Endodermal cell (in vitro differentiated cells): ENCODE data around the gene CTDSPL2. TPM values are rescaled to one million over a fixed set of nuclear protein-coding genes. Genes with fewer than 3 reads are reported as not detected.

ENCODE experiments used
- DNase-seq: peaks from one replicate; pipeline ENCODE4 v3.0.0-alpha.2; 2017
- H3K27ac ChIP-seq: 2 replicates; pipeline ENCODE4 v1.5.1; 2013; ENCODE audit warnings: mild to moderate bottlenecking, low read depth, low read length, moderate library complexity
- H3K27me3 ChIP-seq: 2 replicates; pipeline ENCODE4 v1.6.1; 2013; ENCODE audit warnings: mild to moderate bottlenecking, low read length, moderate library complexity; ENCODE audit not compliant: insufficient read depth, control insufficient read depth, poor library complexity, severe bottlenecking
- H3K36me3 ChIP-seq: 2 replicates; pipeline ENCODE4 v1.7.0; 2013; ENCODE audit warnings: mild to moderate bottlenecking, low read length, moderate library complexity; ENCODE audit not compliant: control insufficient read depth, insufficient read depth
- H3K4me1 ChIP-seq: one replicate; pipeline ENCODE4 v1.7.0; 2013; ENCODE audit warnings: low read length; ENCODE audit not compliant: control insufficient read depth, insufficient read depth
- H3K4me3 ChIP-seq: 2 replicates; pipeline ENCODE4 v1.5.1; 2013; ENCODE audit warnings: mild to moderate bottlenecking, low read length, moderate library complexity
- H3K9ac ChIP-seq: 2 replicates; pipeline ENCODE4 v1.6.1; 2013; ENCODE audit warnings: mild to moderate bottlenecking, low read length, moderate library complexity; ENCODE audit not compliant: poor library complexity, severe bottlenecking; ENCODE audit errors: extremely low read depth
- H3K9me3 ChIP-seq: 2 replicates; pipeline ENCODE4 v1.6.1; 2013; ENCODE audit warnings: mild to moderate bottlenecking, low read length, moderate library complexity; ENCODE audit not compliant: control insufficient read depth
- H3K27ac Mint-ChIP-seq: 2 replicates; pipeline ENCODE4 v1.8.0; 2020; ENCODE audit warnings: mixed read lengths
- H3K27me3 Mint-ChIP-seq: 2 replicates; pipeline ENCODE4 v1.8.0; 2021; ENCODE audit warnings: mild to moderate bottlenecking, mixed read lengths; ENCODE audit not compliant: insufficient read depth
- H3K36me3 Mint-ChIP-seq: 2 replicates; pipeline ENCODE4 v1.8.0; 2020; ENCODE audit warnings: low read depth, mixed read lengths
- H3K4me1 Mint-ChIP-seq: 2 replicates; pipeline ENCODE4 v1.8.0; 2020; ENCODE audit warnings: mixed read lengths
- H3K4me3 Mint-ChIP-seq: 2 replicates; pipeline ENCODE4 v1.8.0; 2020; ENCODE audit warnings: mild to moderate bottlenecking, moderate library complexity, mixed read lengths
- H3K9me3 Mint-ChIP-seq: 2 replicates; pipeline ENCODE4 v1.8.0; 2020; ENCODE audit warnings: mild to moderate bottlenecking, mixed read lengths
- CTCF ChIP-seq: fragments of 200-600 bp; sonication (generic); conservative IDR thresholded peaks from 2 replicates; pipeline ENCODE4 v1.5.0; 2021; ENCODE audit warnings: antibody characterized with exemption, mild to moderate bottlenecking
- WGBS, 2 experiments: methylation state at CpG; one replicate each; pipeline versions ENCODE4 v1.1.5 to v1.1.7; 2013; ENCODE audit warnings: missing lambda C conversion rate in 2 of 2, mixed read lengths in 1 of 2; ENCODE audit not compliant: insufficient coverage in 1 of 2, insufficient read length in 1 of 2; 5-methylcytosine and 5-hydroxymethylcytosine counted together
- total RNA-seq, 2 donors: library from RNA; stranded (reverse); fragmentation: NEBNext Ultra II Directional in 1 of 2; extraction: Animal tissue kit (Norgen Biotek cat#: 25700) in 1 of 2; gene quantifications; 2 replicates in 1 of 2; 3 replicates in 1 of 2; pipeline ENCODE4 v1.2.1, GENCODE V29; 2021

CTDSPL2 gene
- total RNA-seq, 2 donors from 2014 or later = 71.1 to 74.3 TPM

GRCh38 chr15:44565387-44566154 is 138.1 kb downstream of the CTDSPL2 start:
- H3K36me3 Mint-ChIP-seq = peaks cover 85% of the 10 kb centered on the region
- Histone ChIP-seq H3K4me1 (no peaks in the 10 kb centered on the region), H3K36me3 (peaks cover 82% of the 10 kb centered on the region), H3K9ac (no peak overlapping the region), H3K4me3 (no peak overlapping the region), H3K27me3 (no peaks in the 10 kb centered on the region), H3K27ac (no peak overlapping the region), H3K9me3 (peaks cover 40% of the 10 kb centered on the region)
- TF ChIP-seq CTCF = no peak
- no peak for DNase-seq
- no peaks in the 10 kb centered on the region for H3K4me1 Mint-ChIP-seq
- no peak overlapping the region for H3K27ac Mint-ChIP-seq
- peaks cover 27% of the 10 kb centered on the region for H3K9me3 Mint-ChIP-seq
- H3K4me3 Mint-ChIP-seq = no peak overlapping the region
- no peaks in the 10 kb centered on the region for H3K27me3 Mint-ChIP-seq
- 94 to 99% methylated on average over 6 to 8 of the region's 8 CpGs for WGBS, 2 experiments

- Mint-ChIP-seq H3K36me3 (peaks cover 83% of the 10 kb centered on the region), H3K4me3 (no peak overlapping the region), H3K4me1 (no peaks in the 10 kb centered on the region), H3K27me3 (no peaks in the 10 kb centered on the region), H3K27ac (no peak overlapping the region), H3K9me3 (peaks cover 27% of the 10 kb centered on the region)
- TF ChIP-seq CTCF = no peak
- Histone ChIP-seq H3K4me1 (no peaks in the 10 kb centered on the region), H3K27me3 (no peaks in the 10 kb centered on the region), H3K27ac (no peak overlapping the region), H3K9me3 (peaks cover 40% of the 10 kb centered on the region), H3K9ac (no peak overlapping the region), H3K36me3 (peaks cover 82% of the 10 kb centered on the region), H3K4me3 (no peak overlapping the region)
- no peak for DNase-seq
- WGBS, 2 experiments = 95 to 98% methylated on average over 4 of the region's 4 CpGs
These were observed 138.7 kb downstream of the CTDSPL2 start for GRCh38 chr15:44566155-44566540.

- no peak for TF ChIP-seq CTCF
- Mint-ChIP-seq H3K27ac (no peak overlapping the region), H3K27me3 (no peaks in the 10 kb centered on the region), H3K4me1 (no peaks in the 10 kb centered on the region), H3K4me3 (no peak overlapping the region), H3K36me3 (peaks cover 75% of the 10 kb centered on the region), H3K9me3 (peaks cover 27% of the 10 kb centered on the region)
- Histone ChIP-seq H3K4me3 (no peak overlapping the region), H3K9ac (no peak overlapping the region), H3K27ac (no peak overlapping the region), H3K36me3 (peaks cover 70% of the 10 kb centered on the region), H3K27me3 (no peaks in the 10 kb centered on the region), H3K9me3 (peaks cover 31% of the 10 kb centered on the region), H3K4me1 (no peaks in the 10 kb centered on the region)
- no peak for DNase-seq
- 89 to 92% methylated on average over 3 of the region's 3 CpGs for WGBS, 2 experiments
These were observed 140.9 kb downstream of the CTDSPL2 start for GRCh38 chr15:44568338-44568737.
